GM23338 (cell line): ENCODE results near the gene TMEM39A. TPM values are rescaled to one million over a fixed set of nuclear protein-coding genes. Genes with fewer than 3 reads are reported as not detected.

Experiments used
- polyA plus RNA-seq: library from polyadenylated mRNA; unstranded; fragments of >200 nt; fragmentation: Nextera tagmentation; extraction: Ambion mirVana; gene quantifications from 2 replicates; pipeline ENCODE4 v1.2.1, GENCODE V29; 2016
- total RNA-seq: library from RNA; depleted of rRNA; stranded (reverse); fragments of >200 nt; shearing (Covaris generic); gene quantifications from 2 replicates; pipeline ENCODE4 v1.2.3, GENCODE V29; 2014; rRNA removed

TMEM39A gene
- total and polyA plus RNA-seq, 2 experiments from 2014 or later, result 12.9 to 51.6 TPM

Other genes starting within 250 kb of the TMEM39A start
- gene B4GALT4, start 222.7 kb downstream of the TMEM39A start, total RNA-seq, result 37.9 and 45.3 TPM in 2 replicates
- 35.2 and 38.3 TPM in 2 replicates for gene B4GALT4, start 222.7 kb downstream of the TMEM39A start, polyA plus RNA-seq
- 4.2 and 4.3 TPM in 2 replicates for gene ARHGAP31, start 169.2 kb downstream of the TMEM39A start, total RNA-seq
- 0.61 and 1.2 TPM in 2 replicates for gene ARHGAP31, start 169.2 kb downstream of the TMEM39A start, polyA plus RNA-seq
- gene POGLUT1, start 5.3 kb upstream of the TMEM39A start, total RNA-seq, result 13.5 and 22.0 TPM in 2 replicates
- 12.1 and 15.2 TPM in 2 replicates for gene POGLUT1, start 5.3 kb upstream of the TMEM39A start, polyA plus RNA-seq
- gene TIMMDC1, start 34.9 kb upstream of the TMEM39A start, total RNA-seq, result 49.1 and 62.2 TPM in 2 replicates
- gene TIMMDC1, start 34.9 kb upstream of the TMEM39A start, polyA plus RNA-seq, result 98.2 and 105 TPM in 2 replicates
- not detected in 2 replicates for gene CD80, start 96.0 kb upstream of the TMEM39A start, total RNA-seq
- gene CD80, start 96.0 kb upstream of the TMEM39A start, polyA plus RNA-seq, result not detected in 2 replicates
- 3.4 and 4.4 TPM in 2 replicates for gene ADPRH, start 115.9 kb upstream of the TMEM39A start, total RNA-seq
- gene ADPRH, start 115.9 kb upstream of the TMEM39A start, polyA plus RNA-seq, result 1.2 and 1.7 TPM in 2 replicates
- gene PLA1A, start 134.3 kb upstream of the TMEM39A start, total RNA-seq, result not detected in 2 replicates
- not detected in 2 replicates for gene PLA1A, start 134.3 kb upstream of the TMEM39A start, polyA plus RNA-seq
- gene POPDC2, start 197.0 kb upstream of the TMEM39A start, total RNA-seq, result not detected in 2 replicates
- 0.36 and 0.37 TPM in 2 replicates for gene POPDC2, start 197.0 kb upstream of the TMEM39A start, polyA plus RNA-seq
- 14.0 and 24.0 TPM in 2 replicates for gene COX17, start 213.8 kb upstream of the TMEM39A start, total RNA-seq
- gene COX17, start 213.8 kb upstream of the TMEM39A start, polyA plus RNA-seq, result 324 and 376 TPM in 2 replicates
- gene CFAP91, start 239.4 kb upstream of the TMEM39A start, total RNA-seq, result 3.7 and 4.9 TPM in 2 replicates
- 2.3 and 2.4 TPM in 2 replicates for gene CFAP91, start 239.4 kb upstream of the TMEM39A start, polyA plus RNA-seq